Kidney tubule cell (primary cell): ENCODE measurements around the gene MAN1A1.

ENCODE experiments used
- DNase-seq: peaks from one replicate; pipeline ENCODE4 v3.0.0-alpha.2; 2018; ENCODE audit warnings: low spot score

Gene MAN1A1

DNA sequence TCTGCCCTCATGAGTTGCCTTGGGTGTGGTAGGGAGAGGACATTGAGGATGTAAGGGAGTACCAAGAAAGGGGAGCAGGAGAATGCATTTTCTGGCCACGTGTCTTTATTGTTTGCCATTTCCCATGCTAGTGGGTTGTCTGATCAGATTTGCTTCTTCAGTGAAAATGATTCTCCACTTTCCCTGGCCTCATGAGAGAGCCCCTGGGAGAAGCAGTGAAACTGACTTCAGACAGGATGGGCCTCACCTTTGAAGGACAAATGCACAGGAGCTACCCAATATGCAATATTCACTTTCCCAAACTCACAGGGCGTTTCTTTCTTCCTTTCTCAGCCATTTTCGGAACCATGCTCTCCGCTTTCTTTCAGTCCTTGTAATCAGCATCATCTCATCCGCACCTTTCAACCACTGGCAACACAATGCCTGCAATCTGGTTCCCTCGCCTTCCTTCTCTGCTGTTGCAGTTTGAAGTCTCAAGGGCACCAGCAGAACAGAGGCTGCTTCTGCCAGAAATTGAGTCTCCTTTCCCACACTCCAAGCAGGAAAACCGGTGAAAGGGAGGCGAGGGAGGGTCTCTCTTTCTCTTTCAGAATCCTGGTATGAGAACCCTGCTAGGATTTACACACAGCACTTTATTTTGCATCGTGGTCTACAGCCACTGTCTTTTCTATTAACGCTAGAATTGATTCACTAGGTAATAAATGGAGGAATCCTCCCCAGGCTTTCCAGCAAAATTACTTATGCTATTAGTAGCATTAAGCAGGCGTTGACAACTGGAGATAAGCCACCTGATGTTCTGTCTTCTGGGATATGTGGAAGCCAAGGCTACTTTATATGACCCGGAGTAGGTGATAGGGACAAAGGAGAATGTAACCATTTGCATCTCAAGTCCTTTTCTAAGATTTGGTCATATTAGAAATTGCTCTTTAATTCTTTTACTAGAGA lies 209.1 kb downstream of the MAN1A1 start:
- no peak for DNase-seq

DNA sequence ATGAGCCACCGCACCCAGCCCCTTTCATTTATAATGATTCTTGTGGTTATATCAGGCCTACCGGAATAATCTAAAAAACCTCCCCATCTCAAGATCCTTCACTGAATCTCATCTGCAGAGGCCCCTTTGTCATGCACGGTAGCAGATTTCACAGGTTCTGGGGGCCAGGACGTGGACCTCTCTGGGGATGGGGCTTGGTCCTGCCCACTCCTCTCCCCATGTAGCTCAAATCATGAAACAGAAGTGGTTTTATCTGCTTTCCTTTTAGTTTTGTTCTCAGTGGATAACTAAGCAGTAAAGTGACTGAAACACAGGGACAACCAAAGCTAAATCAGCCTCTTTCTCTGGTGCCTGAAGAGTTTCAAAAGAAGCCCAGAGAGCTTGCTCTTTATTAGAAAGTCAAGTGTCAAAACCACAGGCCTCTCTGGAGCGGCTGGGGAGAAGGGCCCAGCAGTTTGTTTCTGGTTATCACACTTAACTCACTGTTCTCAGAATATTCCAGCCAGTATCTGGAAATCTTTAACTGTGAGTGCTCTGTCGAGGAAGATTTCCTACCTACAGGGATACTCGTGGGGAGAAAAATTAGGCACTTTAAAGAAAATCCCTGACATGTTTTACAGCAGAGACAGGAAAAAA lies 210.5 kb downstream of the MAN1A1 start:
- no peak for DNase-seq

DNA sequence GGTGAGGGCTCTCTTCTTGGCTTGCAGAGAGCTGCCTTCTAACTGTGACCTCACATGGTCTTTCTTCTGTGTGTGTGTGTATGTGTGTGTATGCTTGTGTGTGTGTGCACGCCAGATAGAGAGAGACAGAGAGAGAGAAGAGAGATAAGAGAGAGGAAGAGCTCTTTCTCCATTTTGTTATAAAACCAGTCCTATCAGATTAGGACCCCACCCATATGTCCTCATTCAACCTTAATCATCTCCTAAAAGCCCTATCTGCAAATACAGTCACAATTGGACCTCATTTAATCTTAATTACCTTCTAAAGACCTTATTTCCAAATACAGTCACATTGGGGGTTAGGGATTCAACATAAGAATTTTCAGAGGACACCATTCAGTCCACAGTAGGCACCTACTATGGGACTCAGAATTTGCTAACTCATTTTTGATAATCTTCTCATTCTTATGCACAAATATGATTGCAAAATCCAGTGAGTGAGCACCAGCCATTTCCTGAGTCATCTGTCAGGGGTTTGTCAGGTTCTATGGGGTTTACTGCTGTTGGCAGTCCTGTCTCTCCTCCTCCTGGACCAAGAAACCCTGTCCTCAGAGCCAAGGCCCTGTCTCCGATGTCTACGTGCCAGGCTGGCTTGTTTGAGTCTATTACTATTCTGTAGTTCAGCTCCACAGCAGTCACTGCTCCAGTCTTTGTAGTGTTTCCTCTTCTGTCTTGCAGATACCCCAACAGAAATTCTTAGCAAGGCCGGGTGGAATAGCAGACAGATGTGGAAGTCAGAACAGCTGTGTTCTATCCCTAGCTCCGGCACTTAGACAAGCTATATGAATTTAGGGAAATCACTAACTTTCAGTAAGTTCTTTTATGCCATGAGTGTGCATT lies 212.1 kb downstream of the MAN1A1 start:
- DNase-seq, result no peak

GRCh38 chr6:119134752-119135151 lies 214.8 kb downstream of the MAN1A1 start:
- DNase-seq, result no peak

DNA sequence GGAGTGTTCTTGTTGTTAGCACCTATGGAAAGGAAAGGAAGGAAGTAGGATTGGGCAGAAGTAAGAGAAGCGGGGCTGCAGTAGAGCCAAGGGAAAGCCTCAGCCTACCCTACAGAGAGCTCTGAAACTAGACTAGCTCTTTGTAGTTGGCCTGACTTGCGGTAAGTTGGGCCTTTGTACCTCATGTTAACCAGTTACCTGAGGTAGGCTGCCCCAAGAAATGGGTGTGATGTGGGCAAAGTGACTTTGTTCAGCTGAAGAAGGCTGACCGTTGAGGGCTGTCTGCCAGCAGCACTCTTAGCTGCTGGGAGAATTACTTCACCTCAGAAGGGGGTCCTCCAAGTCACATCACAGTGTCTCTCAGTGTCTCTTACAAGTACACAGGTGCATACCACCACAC lies 216.2 kb downstream of the MAN1A1 start:
- no peak for DNase-seq

GRCh38 chr6:119132261-119132981 lies 217.1 kb downstream of the MAN1A1 start:
- no peak for DNase-seq

- DNase-seq, result peak; percentile 79
Observed at GRCh38 chr6:119129968-119130484, 219.5 kb downstream of the MAN1A1 start.

- DNase-seq, result peak; percentile 73
Observed at GRCh38 chr6:119129148-119129967, 220.2 kb downstream of the MAN1A1 start.

GRCh38 chr6:119128252-119128912 lies 221.2 kb downstream of the MAN1A1 start:
- no peak for DNase-seq

GRCh38 chr6:119127627-119128026 lies 221.9 kb downstream of the MAN1A1 start:
- no peak for DNase-seq
